Neural cell (in vitro differentiated cells): ENCODE measurements around the gene NUDCD3. TPM values are rescaled to one million over a fixed set of nuclear protein-coding genes. Genes with fewer than 3 reads are reported as not detected.

Experiments used
- H2AFZ ChIP-seq: fragments of 200-600, 300-800 bp; sonication (generic), shearing (Covaris generic); 2 replicates; pipeline ENCODE4 v1.6.0; 2014; ENCODE audit warnings: low read depth, mild to moderate bottlenecking, antibody characterized with exemption, low read length, moderate library complexity
- H3F3A ChIP-seq: fragments of 200-600 bp; shearing (Covaris generic); 2 replicates; pipeline ENCODE4 v1.6.1; 2016; ENCODE audit warnings: mild to moderate bottlenecking, moderate library complexity, mixed read lengths, antibody characterized with exemption, low read length; ENCODE audit not compliant: insufficient read depth, poor library complexity, severe bottlenecking
- H3K27ac ChIP-seq: fragments of 200-600, 300-800 bp; sonication (generic), shearing (Covaris generic); 2 replicates; pipeline ENCODE4 v1.5.1; 2014; ENCODE audit warnings: mild to moderate bottlenecking, low read length, moderate library complexity
- H3K27me3 ChIP-seq: fragments of 300-800, 200-600 bp; sonication (generic), shearing (Covaris generic); 2 replicates; pipeline ENCODE4 v1.6.0; 2014; ENCODE audit warnings: mild to moderate bottlenecking, low read depth, low read length, moderate library complexity; ENCODE audit not compliant: insufficient read depth
- H3K36me3 ChIP-seq: fragments of 300-800, 200-600 bp; sonication (generic), shearing (Covaris generic); 2 replicates; pipeline ENCODE4 v1.5.1; 2014; ENCODE audit warnings: mild to moderate bottlenecking, antibody characterized with exemption, low read length, moderate library complexity; ENCODE audit not compliant: insufficient read depth
- H3K4me2 ChIP-seq: fragments of 300-800, 200-600 bp; sonication (generic), shearing (Covaris generic); 2 replicates; pipeline ENCODE4 v1.6.0; 2014; ENCODE audit warnings: mild to moderate bottlenecking, low read length
- H3K4me3 ChIP-seq: fragments of 300-800, 200-600 bp; sonication (generic), shearing (Covaris generic); 2 replicates; pipeline ENCODE4 v1.5.1; 2014; ENCODE audit warnings: mild to moderate bottlenecking, low read length, moderate library complexity
- H3K79me2 ChIP-seq: fragments of 200-600 bp; shearing (Covaris generic); replicated peaks from 2 replicates; pipeline ENCODE4 v1.6.0; 2014; ENCODE audit warnings: mild to moderate bottlenecking, low read length, moderate library complexity; ENCODE audit not compliant: insufficient read depth
- H3K9ac ChIP-seq: fragments of 300-800, 200-600 bp; sonication (generic), shearing (Covaris generic); 2 replicates; pipeline ENCODE4 v1.6.1; 2016; ENCODE audit warnings: mild to moderate bottlenecking, low read length, mixed read lengths
- H3K9me2 ChIP-seq: fragments of 200-600 bp; shearing (Covaris generic); 2 replicates; pipeline ENCODE4 v1.6.1; 2016; ENCODE audit warnings: mild to moderate bottlenecking, low read length, mixed read lengths; ENCODE audit not compliant: insufficient read depth
- H3K9me3 ChIP-seq: fragments of 200-600, 300-800 bp; sonication (generic), shearing (Covaris generic); 2 replicates; pipeline ENCODE4 v1.6.1; 2016; ENCODE audit warnings: mild to moderate bottlenecking, mixed run types, low read length, moderate library complexity, mixed read lengths
- H4K20me1 ChIP-seq: fragments of 200-600 bp; shearing (Covaris generic); 2 replicates; pipeline ENCODE4 v1.6.1; 2016; ENCODE audit warnings: mild to moderate bottlenecking, mixed run types; ENCODE audit not compliant: insufficient read depth
- EP300 ChIP-seq: fragments of 450-650 bp; conservative IDR thresholded peaks from 2 replicates; pipeline ENCODE4 v1.6.1; 2014; ENCODE audit warnings: antibody characterized with exemption, mild to moderate bottlenecking, moderate library complexity; ENCODE audit not compliant: poor library complexity, severe bottlenecking
- EZH2 ChIP-seq: fragments of 200-600, 300-800 bp; shearing (Covaris generic), sonication (generic); IDR thresholded peaks from 2 replicates; pipeline ENCODE4 v1.6.1; 2014; ENCODE audit warnings: antibody characterized with exemption, low read length, borderline replicate concordance, mild to moderate bottlenecking; ENCODE audit not compliant: insufficient read depth, poor library complexity, severe bottlenecking
- MXI1 ChIP-seq: fragments of 450-650 bp; conservative IDR thresholded peaks from 2 replicates; pipeline ENCODE4 v1.6.1; 2014; ENCODE audit warnings: antibody characterized with exemption, mild to moderate bottlenecking; ENCODE audit not compliant: poor library complexity, severe bottlenecking
- POLR2AphosphoS5 ChIP-seq: IDR thresholded peaks from 2 replicates; pipeline ENCODE4 v1.6.1; 2012
- RAD21 ChIP-seq: fragments of 450-650 bp; conservative IDR thresholded peaks from 2 replicates; pipeline ENCODE4 v1.6.1; 2014; ENCODE audit warnings: antibody characterized with exemption, mild to moderate bottlenecking, moderate library complexity
- SMC3 ChIP-seq: fragments of 450-650 bp; conservative IDR thresholded peaks from 2 replicates; pipeline ENCODE4 v1.6.1; 2014; ENCODE audit warnings: antibody characterized with exemption, mild to moderate bottlenecking, moderate library complexity; ENCODE audit not compliant: poor library complexity
- TAF1 ChIP-seq: IDR thresholded peaks from 2 replicates; pipeline ENCODE4 v1.6.1; 2012; ENCODE audit warnings: low read depth
- polyA plus RNA-seq: library from polyadenylated mRNA; depleted of rRNA; stranded (reverse); fragments of >200 nt; gene quantifications from 2 replicates; pipeline ENCODE4 v1.2.3, GENCODE V29; 2014
- TF ChIP-seq, protein P1 (sequence below): IDR thresholded peaks from 2 replicates; pipeline ENCODE4 v1.6.1; 2012; ENCODE audit warnings: borderline replicate concordance
- TF ChIP-seq, protein P2 (sequence below): fragments of 450-650 bp; IDR thresholded peaks from 2 replicates; pipeline ENCODE4 v1.5.1; 2014; ENCODE audit warnings: antibody characterized with exemption, mild to moderate bottlenecking, moderate library complexity; ENCODE audit not compliant: poor library complexity, severe bottlenecking

NUDCD3 gene
- polyA plus RNA-seq, 1 donor from 2014 or later: 69.9 TPM

GRCh38 chr7:44388089-44388970, 102.1 kb downstream of the NUDCD3 start:
- H3K36me3 ChIP-seq: no peaks in the 10 kb centered on the region

GRCh38 chr7:44387389-44387788, 103.1 kb downstream of the NUDCD3 start:
- Histone ChIP-seq H3K36me3 (no peaks in the 10 kb centered on the region), H3K4me2 (no peak overlapping the region), H4K20me1 (no peaks in the 10 kb centered on the region), H3K27me3 (no peaks in the 10 kb centered on the region), H3K9me3 (no peaks in the 10 kb centered on the region), H3K79me2 (no peaks in the 10 kb centered on the region), H3F3A (no peaks in the 10 kb centered on the region), H3K27ac (no peak overlapping the region), H3K9me2 (no peaks in the 10 kb centered on the region), H2AFZ (no peak overlapping the region), H3K9ac (no peak overlapping the region), H3K4me3 (no peak overlapping the region)
- TF ChIP-seq SMC3: no peak
- no peak for TF ChIP-seq EZH2
- no peak for TF ChIP-seq POLR2AphosphoS5
- TF ChIP-seq RAD21: no peak
- TF ChIP-seq, protein P1, sequence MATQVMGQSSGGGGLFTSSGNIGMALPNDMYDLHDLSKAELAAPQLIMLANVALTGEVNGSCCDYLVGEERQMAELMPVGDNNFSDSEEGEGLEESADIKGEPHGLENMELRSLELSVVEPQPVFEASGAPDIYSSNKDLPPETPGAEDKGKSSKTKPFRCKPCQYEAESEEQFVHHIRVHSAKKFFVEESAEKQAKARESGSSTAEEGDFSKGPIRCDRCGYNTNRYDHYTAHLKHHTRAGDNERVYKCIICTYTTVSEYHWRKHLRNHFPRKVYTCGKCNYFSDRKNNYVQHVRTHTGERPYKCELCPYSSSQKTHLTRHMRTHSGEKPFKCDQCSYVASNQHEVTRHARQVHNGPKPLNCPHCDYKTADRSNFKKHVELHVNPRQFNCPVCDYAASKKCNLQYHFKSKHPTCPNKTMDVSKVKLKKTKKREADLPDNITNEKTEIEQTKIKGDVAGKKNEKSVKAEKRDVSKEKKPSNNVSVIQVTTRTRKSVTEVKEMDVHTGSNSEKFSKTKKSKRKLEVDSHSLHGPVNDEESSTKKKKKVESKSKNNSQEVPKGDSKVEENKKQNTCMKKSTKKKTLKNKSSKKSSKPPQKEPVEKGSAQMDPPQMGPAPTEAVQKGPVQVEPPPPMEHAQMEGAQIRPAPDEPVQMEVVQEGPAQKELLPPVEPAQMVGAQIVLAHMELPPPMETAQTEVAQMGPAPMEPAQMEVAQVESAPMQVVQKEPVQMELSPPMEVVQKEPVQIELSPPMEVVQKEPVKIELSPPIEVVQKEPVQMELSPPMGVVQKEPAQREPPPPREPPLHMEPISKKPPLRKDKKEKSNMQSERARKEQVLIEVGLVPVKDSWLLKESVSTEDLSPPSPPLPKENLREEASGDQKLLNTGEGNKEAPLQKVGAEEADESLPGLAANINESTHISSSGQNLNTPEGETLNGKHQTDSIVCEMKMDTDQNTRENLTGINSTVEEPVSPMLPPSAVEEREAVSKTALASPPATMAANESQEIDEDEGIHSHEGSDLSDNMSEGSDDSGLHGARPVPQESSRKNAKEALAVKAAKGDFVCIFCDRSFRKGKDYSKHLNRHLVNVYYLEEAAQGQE: no peak
- TF ChIP-seq TAF1: no peak
- TF ChIP-seq, protein P2, sequence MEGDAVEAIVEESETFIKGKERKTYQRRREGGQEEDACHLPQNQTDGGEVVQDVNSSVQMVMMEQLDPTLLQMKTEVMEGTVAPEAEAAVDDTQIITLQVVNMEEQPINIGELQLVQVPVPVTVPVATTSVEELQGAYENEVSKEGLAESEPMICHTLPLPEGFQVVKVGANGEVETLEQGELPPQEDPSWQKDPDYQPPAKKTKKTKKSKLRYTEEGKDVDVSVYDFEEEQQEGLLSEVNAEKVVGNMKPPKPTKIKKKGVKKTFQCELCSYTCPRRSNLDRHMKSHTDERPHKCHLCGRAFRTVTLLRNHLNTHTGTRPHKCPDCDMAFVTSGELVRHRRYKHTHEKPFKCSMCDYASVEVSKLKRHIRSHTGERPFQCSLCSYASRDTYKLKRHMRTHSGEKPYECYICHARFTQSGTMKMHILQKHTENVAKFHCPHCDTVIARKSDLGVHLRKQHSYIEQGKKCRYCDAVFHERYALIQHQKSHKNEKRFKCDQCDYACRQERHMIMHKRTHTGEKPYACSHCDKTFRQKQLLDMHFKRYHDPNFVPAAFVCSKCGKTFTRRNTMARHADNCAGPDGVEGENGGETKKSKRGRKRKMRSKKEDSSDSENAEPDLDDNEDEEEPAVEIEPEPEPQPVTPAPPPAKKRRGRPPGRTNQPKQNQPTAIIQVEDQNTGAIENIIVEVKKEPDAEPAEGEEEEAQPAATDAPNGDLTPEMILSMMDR: no peak
- no peak for TF ChIP-seq MXI1
- no peak for TF ChIP-seq EP300

More at GRCh38 chr7:44388089-44388970, 102.1 kb downstream of the NUDCD3 start:
- no peaks in the 10 kb centered on the region for H4K20me1 ChIP-seq
- no peaks in the 10 kb centered on the region for H3K9me2 ChIP-seq
- H3K4me2 ChIP-seq: no peak overlapping the region
- no peak overlapping the region for H2AFZ ChIP-seq
- no peak overlapping the region for H3K9ac ChIP-seq
- no peak for TF ChIP-seq MXI1
- no peak for TF ChIP-seq TAF1
- TF ChIP-seq EZH2: no peak
- TF ChIP-seq, protein P1: no peak
- TF ChIP-seq, protein P2: no peak
- no peaks in the 10 kb centered on the region for H3K9me3 ChIP-seq
- no peaks in the 10 kb centered on the region for H3K79me2 ChIP-seq
- no peaks in the 10 kb centered on the region for H3K27me3 ChIP-seq
- no peaks in the 10 kb centered on the region for H3F3A ChIP-seq
- H3K4me3 ChIP-seq: no peak overlapping the region
- H3K27ac ChIP-seq: no peak overlapping the region
